ENCODE data around the gene NUDT22.

The NUDT22 gene, protein sequence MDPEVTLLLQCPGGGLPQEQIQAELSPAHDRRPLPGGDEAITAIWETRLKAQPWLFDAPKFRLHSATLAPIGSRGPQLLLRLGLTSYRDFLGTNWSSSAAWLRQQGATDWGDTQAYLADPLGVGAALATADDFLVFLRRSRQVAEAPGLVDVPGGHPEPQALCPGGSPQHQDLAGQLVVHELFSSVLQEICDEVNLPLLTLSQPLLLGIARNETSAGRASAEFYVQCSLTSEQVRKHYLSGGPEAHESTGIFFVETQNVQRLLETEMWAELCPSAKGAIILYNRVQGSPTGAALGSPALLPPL

DNA sequence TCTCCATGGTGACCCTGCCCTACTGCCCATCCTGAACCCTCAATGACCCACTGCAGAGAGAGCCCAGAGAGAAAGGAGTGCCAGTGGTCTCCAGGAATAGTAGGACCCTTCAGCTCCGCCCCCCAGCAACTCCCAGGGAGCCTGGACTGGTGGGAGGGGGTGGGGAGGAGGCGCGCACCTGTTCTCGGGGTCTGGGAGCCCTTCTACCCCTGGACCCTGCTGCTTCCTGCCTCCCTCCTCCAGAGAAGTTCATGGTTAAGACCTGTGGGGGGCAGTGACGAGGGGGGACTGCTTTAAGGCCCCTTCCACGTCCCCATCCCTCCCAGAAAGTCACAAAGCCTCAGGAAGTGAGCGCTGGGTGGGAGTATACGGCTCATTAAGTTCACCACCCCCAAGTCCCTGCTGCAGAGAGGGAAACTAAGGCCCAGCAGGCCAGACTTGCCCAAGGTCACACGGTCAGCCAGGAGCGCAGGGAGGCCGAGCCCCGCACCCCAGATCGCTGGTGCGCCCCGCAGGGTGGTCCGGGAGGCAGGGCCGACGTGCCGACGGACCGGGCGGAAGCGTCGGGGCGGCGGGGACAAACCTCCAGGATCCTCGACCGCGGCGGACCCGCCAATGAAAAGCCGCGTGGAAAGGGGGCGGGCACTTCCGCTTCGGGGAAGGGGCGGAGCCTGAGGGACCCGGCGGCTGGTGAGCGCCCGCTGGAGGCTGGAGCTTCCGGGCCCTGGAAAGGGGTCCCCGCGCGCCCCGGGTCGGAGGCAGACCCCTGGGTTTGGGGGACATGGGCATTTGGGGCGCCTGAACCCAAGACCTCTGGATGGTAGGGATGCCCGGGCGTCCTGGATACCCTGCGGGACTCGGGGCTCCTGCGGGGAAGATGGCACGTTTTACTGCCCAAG, at the start of gene NUDT22, which contains the start of gene TRPT1:
Gene NUDT22, plus strand, starts transcription at position 667 of the 899 bp plus-strand sequence. CDS start 379 bp downstream, outside the sequence.
Gene TRPT1, minus strand, starts transcription at position 579 of the 899 bp plus-strand sequence. Its CDS starts 326 bp downstream, at position 253.
- peak; percentile 93 for DNase-seq

DNA sequence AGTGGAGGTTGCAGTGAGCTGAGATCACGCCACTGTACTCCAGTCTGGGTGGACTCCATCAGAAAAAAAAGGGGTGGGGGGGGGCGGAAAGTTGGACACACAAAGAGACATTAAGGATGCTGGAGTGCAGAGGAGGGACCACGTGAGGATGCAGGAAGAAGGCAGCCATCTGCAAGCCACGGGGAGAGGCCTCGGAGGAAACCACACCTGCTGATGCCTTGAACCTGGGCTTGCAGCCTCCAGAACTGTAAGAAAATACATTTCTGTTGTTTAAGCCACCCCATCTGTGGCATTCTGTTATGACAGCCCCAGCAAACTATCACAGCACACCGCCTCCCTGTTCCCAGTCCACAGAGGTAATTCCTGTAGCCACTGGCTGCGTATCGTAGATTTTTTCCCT, 49.3 kb upstream of the NUDT22 start:
- DNase-seq: no peak

- no peak for DNase-seq
These were observed 47.9 kb upstream of the NUDT22 start for GRCh38 chr11:64178203-64178602.

DNA sequence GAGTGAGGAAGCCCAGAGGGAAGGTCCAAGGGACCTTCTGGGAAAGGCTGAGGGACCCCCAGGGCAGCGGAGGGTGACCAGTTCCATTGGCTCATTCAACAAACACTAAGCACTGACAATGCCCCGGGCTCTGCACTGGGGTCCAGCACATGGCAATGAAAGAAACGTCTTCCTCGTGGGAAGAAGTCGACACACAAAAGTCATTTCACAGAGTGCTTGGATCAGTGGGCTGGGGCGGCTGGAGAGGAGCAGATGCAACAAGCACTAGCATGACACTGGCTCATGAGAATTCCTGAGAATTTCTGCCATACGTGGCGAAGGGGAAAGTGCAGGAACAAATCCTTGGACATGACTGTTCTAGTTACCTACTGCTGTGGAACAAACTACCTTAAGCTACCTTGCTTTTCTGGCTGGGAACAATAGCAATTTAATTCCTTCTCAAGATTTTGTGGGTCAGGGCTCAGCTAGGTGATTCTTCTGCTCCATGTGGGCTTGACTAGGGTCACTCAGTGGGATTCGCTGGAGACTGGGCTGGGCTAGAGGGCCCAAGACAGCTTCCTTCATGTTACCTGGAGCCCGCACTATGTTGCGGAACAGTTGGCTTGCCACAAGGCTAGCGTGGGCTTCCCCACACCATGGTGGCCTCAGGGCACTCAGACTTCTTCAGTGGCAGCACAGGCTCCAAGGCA, 47.0 kb upstream of the NUDT22 start:
- DNase-seq: no peak

GRCh38 chr11:64180891-64181290, 45.2 kb upstream of the NUDT22 start:
- no peak for DNase-seq

DNA sequence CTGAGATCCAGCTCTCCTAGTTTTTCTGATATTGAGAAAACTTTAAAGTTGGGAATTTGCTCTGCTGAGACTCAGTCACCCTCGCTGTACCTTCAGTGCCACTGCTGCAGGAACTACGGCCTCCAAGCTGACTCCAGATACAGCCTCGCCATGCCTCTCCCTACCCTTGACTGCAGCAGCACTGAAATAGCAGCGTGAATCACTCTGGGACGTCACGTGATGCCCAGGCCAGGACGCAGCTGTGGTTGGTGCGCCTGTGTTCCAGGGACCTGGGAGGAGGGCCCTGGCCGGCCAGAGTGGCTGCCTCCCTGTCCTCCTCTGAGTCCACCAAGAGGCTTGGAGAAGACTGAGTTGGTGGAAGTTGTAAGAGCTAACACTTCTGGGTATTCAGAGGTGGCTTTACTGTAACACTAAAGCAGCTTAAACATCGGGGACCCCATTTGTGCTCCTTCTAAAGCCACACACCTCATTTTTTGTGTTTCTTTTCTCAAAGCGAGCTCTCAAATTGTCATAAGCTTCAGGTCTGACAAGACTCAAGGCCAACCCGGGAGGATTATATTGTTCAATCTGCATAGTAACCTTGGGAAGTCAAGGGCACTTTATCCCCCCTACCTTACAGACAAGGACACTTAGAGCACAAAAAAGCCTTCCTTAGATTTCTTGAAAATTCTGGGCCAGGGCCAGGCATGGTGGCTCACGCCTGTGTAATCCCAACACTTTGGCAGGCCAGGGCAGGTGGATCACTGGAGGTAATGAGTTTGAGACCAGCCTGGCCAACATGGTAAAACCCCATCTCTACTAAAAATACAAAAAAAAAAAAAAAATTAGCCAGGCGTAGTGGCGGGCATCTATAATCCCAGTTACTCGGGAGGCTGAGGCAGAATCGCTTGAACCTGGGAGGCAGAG, 44.3 kb upstream of the NUDT22 start:
- peak; percentile 16 for DNase-seq

GRCh38 chr11:64183890-64184289, 42.2 kb upstream of the NUDT22 start:
- DNase-seq: no peak

DNA sequence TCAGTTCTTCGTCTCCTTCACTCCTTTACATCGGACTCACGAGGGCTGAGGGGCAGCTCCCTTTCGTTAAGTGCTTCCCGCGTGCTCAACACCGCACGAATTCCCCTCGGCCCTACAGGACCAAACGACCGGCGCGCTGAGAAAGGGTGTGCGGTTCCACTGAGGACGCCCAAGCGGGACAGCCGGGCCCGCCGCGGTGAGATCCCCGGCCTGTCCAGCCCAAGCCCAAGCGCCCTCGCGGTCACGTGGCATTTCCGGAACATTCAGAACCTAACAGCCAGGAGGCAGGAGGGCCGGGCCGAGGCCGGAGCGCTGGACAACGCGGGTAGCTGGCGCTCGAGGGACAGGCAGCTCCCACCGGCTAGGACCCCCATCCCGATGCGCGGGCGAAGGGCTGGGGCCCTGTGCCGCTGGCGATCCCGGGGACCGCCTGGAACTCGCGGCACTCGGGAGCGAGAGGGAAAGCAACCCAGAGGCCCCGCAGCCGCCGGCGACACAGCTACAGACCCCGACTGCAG, 40.8 kb upstream of the NUDT22 start:
- DNase-seq: no peak

DNA sequence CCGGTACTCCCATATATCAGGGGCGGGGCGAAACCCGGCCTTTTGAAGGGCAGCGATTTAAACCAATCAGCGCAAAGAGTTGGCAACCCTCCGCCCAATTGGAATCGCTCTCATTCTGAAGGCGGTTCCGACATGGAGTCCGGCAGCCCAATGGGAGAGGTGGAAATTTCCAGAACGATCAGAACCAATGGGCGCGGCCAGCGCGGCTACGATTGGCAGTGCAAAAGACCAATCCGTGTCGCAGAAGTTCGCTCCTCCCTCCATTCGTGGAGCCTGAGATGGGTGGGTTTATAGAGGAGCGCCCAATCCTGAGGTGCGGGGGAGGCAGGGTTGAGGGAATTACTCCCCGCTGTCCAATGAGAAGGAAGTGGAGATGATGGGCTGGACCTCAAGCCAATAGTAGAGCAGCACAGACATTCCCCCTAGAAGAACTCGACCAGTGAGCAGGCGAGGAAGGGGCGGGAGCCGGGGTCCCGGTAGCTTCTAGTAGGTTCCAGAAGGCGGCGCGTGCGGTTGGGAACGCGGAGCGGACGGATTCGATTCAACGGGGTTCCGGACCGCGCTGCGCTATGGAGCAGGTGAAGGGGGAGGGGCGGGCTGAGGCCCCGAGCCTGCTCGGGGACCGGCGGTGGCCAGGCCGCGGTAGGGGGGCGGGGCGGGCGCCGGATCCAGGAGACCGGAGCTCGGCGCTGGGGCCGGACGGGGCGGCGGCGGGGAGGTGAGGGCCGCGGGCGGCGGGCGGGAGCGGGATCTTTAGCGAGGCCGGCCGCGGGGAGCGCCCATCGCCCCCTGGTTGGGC, 40.2 kb upstream of the NUDT22 start, which contains the start of gene STIP1:
Gene STIP1, plus strand, starts transcription at position 479 of the 799 bp plus-strand sequence. Its CDS starts 91 bp downstream, at position 570.
- DNase-seq: peak; percentile 98

- peak; percentile 31 for DNase-seq
These were observed 39.4 kb upstream of the NUDT22 start for GRCh38 chr11:64186492-64187165.

DNA sequence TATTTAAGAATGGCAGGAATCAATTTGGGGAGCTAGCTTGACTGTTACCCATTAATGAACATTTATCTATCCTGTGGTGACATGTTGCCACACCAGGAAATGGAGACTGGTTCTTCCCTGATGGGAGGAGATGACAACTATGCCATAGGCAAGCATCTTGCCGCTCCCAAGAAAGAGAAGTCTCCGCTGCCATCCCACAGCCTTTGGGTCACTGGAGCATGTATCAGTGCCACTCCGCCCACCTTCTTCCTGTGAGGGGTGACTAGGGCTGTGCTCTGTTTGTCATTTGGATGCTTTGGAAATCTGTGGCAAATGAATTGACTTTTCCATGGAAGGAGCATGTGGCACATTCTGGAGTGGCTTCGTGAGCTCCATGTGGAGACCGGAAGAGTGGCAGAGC, 33.6 kb upstream of the NUDT22 start:
- DNase-seq: no peak

DNA sequence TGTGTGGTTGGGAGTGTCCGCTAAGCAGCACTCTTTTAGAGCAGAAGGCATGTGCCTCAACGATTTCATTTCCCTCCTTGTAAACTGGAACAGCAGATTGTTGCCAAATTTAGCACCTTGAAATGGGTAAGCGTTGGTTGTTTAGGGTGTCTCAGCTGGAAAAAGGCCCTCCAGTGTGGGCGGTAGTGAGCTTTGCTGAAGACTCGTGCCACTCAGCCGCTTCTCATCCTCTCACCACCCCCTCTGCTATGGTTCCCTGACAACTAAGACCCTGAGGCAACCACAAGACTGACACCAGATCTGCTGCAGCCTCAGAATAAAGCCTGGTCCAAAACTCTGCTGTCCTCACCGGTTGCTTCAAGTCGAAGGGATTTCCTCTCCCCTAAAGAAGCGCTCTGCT, 29.4 kb upstream of the NUDT22 start:
- DNase-seq: no peak

DNA sequence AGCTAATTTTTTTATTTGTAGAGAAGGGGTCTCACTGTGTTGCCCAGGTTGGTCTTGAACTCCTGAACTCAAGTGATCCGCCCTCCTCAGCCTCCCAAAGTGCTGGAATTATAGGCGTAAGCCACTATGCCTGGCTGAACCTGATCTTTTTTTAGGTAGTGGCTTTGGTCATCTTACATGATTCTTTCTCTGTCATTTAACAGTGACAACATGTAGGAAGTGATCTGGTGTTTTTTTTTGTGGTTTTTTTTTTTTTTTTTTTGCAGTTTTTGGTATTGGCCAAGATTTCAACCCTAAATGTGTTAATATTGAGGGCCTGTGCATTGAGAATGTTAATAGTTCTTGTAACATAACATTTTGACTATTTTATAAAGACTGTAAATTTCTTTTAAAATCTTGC, 27.6 kb upstream of the NUDT22 start:
- no peak for DNase-seq

DNA sequence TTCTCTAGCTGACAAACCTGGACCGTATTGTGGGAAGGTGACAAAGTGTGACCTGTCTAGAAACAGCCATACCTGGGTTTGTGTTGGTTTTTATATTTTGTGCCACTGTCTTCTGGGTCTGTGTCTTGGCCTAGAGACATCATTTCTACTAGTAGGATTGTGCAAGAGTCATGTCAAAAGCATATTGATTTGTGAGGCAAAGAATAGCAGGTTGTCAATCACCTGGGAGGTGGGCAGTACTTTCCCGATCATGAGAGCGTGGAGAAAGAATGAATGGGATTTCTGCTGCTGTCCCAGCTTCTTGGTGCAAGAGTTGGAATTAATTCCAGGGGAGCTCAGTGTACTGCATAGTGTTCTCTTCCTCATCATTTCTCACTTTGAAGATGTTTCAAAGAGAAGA, 24.5 kb upstream of the NUDT22 start:
- no peak for DNase-seq

DNA sequence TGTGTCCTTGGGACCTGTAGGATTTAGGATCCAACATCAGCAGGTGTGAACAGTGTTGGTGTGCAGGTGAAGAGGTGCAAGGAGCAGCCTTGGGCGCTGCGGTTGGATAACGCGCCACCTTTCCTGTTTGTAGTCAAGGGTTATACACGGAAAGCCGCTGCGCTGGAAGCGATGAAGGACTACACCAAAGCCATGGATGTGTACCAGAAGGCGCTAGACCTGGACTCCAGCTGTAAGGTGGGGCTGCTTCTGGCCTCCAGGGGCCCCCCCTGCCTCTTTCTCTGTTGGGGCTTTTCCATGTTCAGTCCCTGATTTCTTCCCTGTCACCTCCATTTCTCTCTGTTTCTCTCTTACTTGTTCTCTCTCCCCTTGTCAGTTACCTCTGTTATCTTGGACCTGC, 23.1 kb upstream of the NUDT22 start:
- no peak for DNase-seq

GRCh38 chr11:64203421-64204079, 22.5 kb upstream of the NUDT22 start:
- no peak for DNase-seq

- DNase-seq: no peak
These were observed 22.0 kb upstream of the NUDT22 start for GRCh38 chr11:64204080-64204440.

DNA sequence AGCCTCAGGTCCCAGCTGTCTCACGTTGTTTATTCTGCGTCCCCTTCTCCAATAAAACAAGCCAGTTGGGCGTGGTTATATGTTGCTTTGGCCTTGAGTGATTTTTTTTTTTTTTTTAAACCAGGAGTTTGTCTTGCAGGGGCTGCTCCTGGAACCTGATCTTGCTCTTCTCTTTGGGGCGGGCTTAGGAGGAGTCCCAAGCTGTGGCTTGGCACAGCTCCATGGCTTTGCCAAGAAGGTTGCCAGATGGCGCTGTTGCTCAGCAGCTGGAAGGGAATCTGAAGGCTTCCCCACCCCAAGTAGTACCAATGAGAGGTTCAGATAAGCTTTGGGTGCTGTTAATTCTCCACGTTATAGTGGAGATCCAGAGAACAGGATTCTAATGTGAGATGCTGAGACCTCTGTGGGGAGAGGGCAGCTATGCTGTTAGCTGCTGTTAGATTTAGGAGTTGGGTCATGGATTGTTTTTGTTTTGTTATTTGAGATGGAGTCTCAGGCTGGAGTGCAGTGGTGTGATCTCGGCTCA, 21.5 kb upstream of the NUDT22 start:
- DNase-seq: peak; percentile 81

DNA sequence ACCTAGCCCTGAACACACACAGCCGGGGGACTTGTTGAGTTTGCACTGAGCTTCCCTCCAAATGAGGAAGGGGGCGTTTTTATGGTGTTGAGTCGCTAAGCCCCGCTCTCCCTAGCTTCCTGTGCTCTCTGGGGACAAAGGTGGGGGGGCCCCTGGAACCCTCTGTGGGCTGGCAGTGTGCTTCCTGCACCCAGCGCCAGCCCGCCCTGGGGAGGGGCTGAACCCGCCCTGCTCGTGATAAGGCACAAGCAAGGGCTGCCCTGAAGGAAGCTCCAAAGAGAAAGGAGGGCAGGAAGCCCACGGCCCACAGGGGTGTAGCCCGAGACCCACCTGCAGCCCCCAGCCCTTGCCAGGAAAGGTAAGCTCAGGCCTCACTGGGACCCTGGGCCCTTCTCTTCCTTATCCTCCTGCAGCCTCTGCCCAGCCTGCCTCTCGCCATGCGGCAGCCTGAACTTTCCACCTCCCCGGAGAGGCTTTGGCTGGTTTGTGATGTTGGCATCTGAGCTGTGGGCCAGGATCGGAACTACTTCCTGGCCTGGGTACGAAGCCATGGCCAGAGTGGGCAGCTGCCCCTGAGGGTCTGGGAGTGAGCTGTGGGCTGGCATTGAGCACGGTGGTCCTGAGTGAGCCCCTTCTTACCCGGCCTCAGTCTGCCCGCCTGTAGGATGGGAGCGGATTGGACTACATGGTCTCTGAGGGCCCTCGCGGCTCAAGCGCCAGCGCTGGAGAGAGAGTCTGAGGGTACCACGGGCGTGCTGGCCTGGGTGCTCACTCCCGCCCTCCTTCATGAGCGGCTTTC, 19.4 kb upstream of the NUDT22 start, which contains the start of gene FERMT3:
Gene FERMT3, plus strand, starts transcription at position 265 of the 799 bp plus-strand sequence. CDS start 644 bp downstream, outside the sequence.
- DNase-seq: peak; percentile 66
